Esophagus muscularis mucosa (tissue), 3 donors: Measurements from ENCODE around the gene LRRC7.

Source experiments
- POLR2A ChIP-seq: fragments of 450-650 bp; IDR thresholded peaks from one replicate; pipeline ENCODE4 v1.6.1; 2017; ENCODE audit warnings: antibody characterized with exemption, moderate library complexity, mild to moderate bottlenecking, low read depth
- POLR2AphosphoS5 ChIP-seq, 2 donors: sonication (generic); formaldehyde crosslinking; IDR thresholded peaks; one replicate each; pipeline ENCODE4 v1.6.1; 2017; ENCODE audit warnings: antibody characterized with exemption in 2 of 2
- TF ChIP-seq, protein P1 (sequence below), 3 experiments: fragments of 200-600 bp in 2 of 3; fragments of 450-650 bp in 1 of 3; sonication (generic) in 2 of 3; IDR thresholded peaks; one replicate each; pipeline ENCODE4 v1.5.1; 2017 to 2019; ENCODE audit warnings: antibody characterized with exemption in 3 of 3, mild to moderate bottlenecking in 2 of 3, moderate library complexity in 1 of 3

GRCh38 chr1:69833536-69833935 lies 265.8 kb downstream of the LRRC7 start:
- TF ChIP-seq POLR2A (no peak), POLR2AphosphoS5 (IDR thresholded peaks at IDR 0.05) (no peak)
- TF ChIP-seq, protein P1, sequence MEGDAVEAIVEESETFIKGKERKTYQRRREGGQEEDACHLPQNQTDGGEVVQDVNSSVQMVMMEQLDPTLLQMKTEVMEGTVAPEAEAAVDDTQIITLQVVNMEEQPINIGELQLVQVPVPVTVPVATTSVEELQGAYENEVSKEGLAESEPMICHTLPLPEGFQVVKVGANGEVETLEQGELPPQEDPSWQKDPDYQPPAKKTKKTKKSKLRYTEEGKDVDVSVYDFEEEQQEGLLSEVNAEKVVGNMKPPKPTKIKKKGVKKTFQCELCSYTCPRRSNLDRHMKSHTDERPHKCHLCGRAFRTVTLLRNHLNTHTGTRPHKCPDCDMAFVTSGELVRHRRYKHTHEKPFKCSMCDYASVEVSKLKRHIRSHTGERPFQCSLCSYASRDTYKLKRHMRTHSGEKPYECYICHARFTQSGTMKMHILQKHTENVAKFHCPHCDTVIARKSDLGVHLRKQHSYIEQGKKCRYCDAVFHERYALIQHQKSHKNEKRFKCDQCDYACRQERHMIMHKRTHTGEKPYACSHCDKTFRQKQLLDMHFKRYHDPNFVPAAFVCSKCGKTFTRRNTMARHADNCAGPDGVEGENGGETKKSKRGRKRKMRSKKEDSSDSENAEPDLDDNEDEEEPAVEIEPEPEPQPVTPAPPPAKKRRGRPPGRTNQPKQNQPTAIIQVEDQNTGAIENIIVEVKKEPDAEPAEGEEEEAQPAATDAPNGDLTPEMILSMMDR (IDR thresholded peaks at IDR 0.05): no peak
